CD14-positive monocyte (primary cell): Measurements from ENCODE around the gene ACADS. TPM values are rescaled to one million over a fixed set of nuclear protein-coding genes. Genes with fewer than 3 reads are reported as not detected.

Experiments
- DNase-seq, 3 donors: peaks; one replicate each; pipeline ENCODE4 v3.0.0-alpha.2; 2011 to 2022
- H2AFZ ChIP-seq: 2 replicates; pipeline ENCODE4 v1.6.0; 2012; ENCODE audit warnings: mild to moderate bottlenecking, low read depth, low read length, inconsistent platforms; ENCODE audit not compliant: insufficient read depth, poor library complexity, severe bottlenecking
- H3K27ac ChIP-seq, 2 donors: 1 replicate in 1 of 2; 2 replicates in 1 of 2; pipeline ENCODE4 v1.5.1; 2012 to 2013; ENCODE audit warnings: low read length in 2 of 2, control low read depth in 1 of 2, inconsistent platforms in 1 of 2, low read depth in 1 of 2, mild to moderate bottlenecking in 1 of 2
- H3K27me3 ChIP-seq, 2 donors: one replicate each; pipeline versions ENCODE4 v1.6.0 to v1.6.1; 2011 to 2013; ENCODE audit warnings: low read length in 2 of 2; ENCODE audit not compliant: control insufficient read depth in 2 of 2, insufficient read depth in 2 of 2
- H3K36me3 ChIP-seq, 2 donors: replicated peaks in 1 of 2; 1 replicate in 1 of 2; 2 replicates in 1 of 2; pipeline versions ENCODE4 v1.5.1 to v1.6.1; 2012 to 2013; ENCODE audit warnings: low read length in 2 of 2, control low read depth in 1 of 2, inconsistent platforms in 1 of 2, mild to moderate bottlenecking in 1 of 2; ENCODE audit not compliant: insufficient read depth in 2 of 2, control insufficient read depth in 1 of 2
- H3K4me1 ChIP-seq, 2 donors: 1 replicate in 1 of 2; 2 replicates in 1 of 2; pipeline versions ENCODE4 v1.5.1 to v1.6.1; 2012 to 2013; ENCODE audit warnings: low read length in 2 of 2, control low read depth in 1 of 2, inconsistent platforms in 1 of 2, mild to moderate bottlenecking in 1 of 2, moderate library complexity in 1 of 2; ENCODE audit not compliant: insufficient read depth in 2 of 2, control insufficient read depth in 1 of 2
- H3K4me2 ChIP-seq: replicated peaks from 2 replicates; pipeline ENCODE3; 2012; ENCODE audit warnings: low read length, moderate library complexity, mild to moderate bottlenecking; ENCODE audit not compliant: poor library complexity, severe bottlenecking; ENCODE audit errors: extremely low read depth
- H3K4me3 ChIP-seq, 3 experiments: fragments of 200-600 bp in 1 of 3; sonication (generic) in 1 of 3; replicated peaks in 1 of 3; 1 replicate in 2 of 3; 2 replicates in 1 of 3; pipeline ENCODE4 v1.5.1; 2011 to 2013; ENCODE audit warnings: low read length in 3 of 3, mild to moderate bottlenecking in 3 of 3, control low read depth in 2 of 3, low read depth in 2 of 3, inconsistent platforms in 1 of 3, moderate library complexity in 1 of 3
- H3K79me2 ChIP-seq: 2 replicates; pipeline ENCODE4 v1.6.0; 2012; ENCODE audit warnings: mild to moderate bottlenecking, control low read depth, inconsistent platforms, low read length, moderate library complexity; ENCODE audit not compliant: insufficient read depth
- H3K9ac ChIP-seq: 2 replicates; pipeline ENCODE4 v1.6.0; 2017; ENCODE audit warnings: low read length, mild to moderate bottlenecking; ENCODE audit not compliant: insufficient read depth, poor library complexity, severe bottlenecking
- H3K9me3 ChIP-seq, 2 donors: replicated peaks in 1 of 2; 1 replicate in 1 of 2; 2 replicates in 1 of 2; pipeline versions ENCODE4 v1.5.1 to v1.6.1; 2012 to 2013; ENCODE audit warnings: low read length in 2 of 2, control low read depth in 1 of 2; ENCODE audit not compliant: control insufficient read depth in 1 of 2, insufficient read depth in 1 of 2
- H4K20me1 ChIP-seq: 2 replicates; pipeline ENCODE4 v1.6.0; 2012; ENCODE audit warnings: mild to moderate bottlenecking, low read length, control low read depth, moderate library complexity; ENCODE audit not compliant: insufficient read depth
- H3K27ac Mint-ChIP-seq, 7 donors: one replicate each; pipeline ENCODE4 v1.8.0; 2020; ENCODE audit warnings: mild to moderate bottlenecking in 7 of 7, mixed read lengths in 7 of 7, moderate library complexity in 6 of 7, inconsistent platforms in 2 of 7
- H3K27me3 Mint-ChIP-seq, 3 donors: one replicate each; pipeline ENCODE4 v1.8.0; 2021 to 2022; ENCODE audit warnings: low read depth in 3 of 3, mild to moderate bottlenecking in 3 of 3, mixed read lengths in 3 of 3, moderate library complexity in 3 of 3, inconsistent platforms in 1 of 3
- H3K36me3 Mint-ChIP-seq, 2 donors: one replicate each; pipeline ENCODE4 v1.8.0; 2020; ENCODE audit warnings: mixed read lengths in 2 of 2, inconsistent platforms in 1 of 2, mild to moderate bottlenecking in 1 of 2
- H3K4me1 Mint-ChIP-seq: one replicate; pipeline ENCODE4 v1.8.0; 2020; ENCODE audit warnings: mild to moderate bottlenecking, mixed read lengths
- H3K4me3 Mint-ChIP-seq, 2 donors: one replicate each; pipeline ENCODE4 v1.8.0; 2020; ENCODE audit warnings: mild to moderate bottlenecking in 2 of 2, mixed read lengths in 2 of 2, moderate library complexity in 1 of 2
- H3K9me3 Mint-ChIP-seq, 7 donors: one replicate each; pipeline ENCODE4 v1.8.0; 2020 to 2022; ENCODE audit warnings: mixed read lengths in 7 of 7, mild to moderate bottlenecking in 6 of 7, moderate library complexity in 6 of 7, inconsistent platforms in 2 of 7
- WGBS: methylation state at CpG from one replicate; pipeline ENCODE4 v1.1.5; 2013; ENCODE audit warnings: missing lambda C conversion rate; ENCODE audit not compliant: insufficient coverage; 5-methylcytosine and 5-hydroxymethylcytosine counted together
- intact Hi-C, 2 donors: fragments of 100-400 bp; cut with micrococcal nuclease; formaldehyde crosslinking; loops; one replicate each; pipeline versions ENCODE4 v1.15.0 to v1.15.1; 2023
- polyA plus RNA-seq, 3 donors: library from polyadenylated mRNA; depleted of rRNA in 1 of 3; unstranded in 2 of 3; stranded (reverse) in 1 of 3; fragments of 300-500 nt in 2 of 3; fragments of >200 nt in 1 of 3; fragmentation: Illumina TruSeq in 2 of 3; gene quantifications; 1 replicate in 2 of 3; 2 replicates in 1 of 3; pipeline ENCODE4 v1.2.3, GENCODE V29; 2012 to 2021
- TF ChIP-seq, protein P1 (sequence below): fragments of 200-600 bp; IDR thresholded peaks from one replicate; pipeline ENCODE4 v1.8.0; 2022; ENCODE audit warnings: antibody characterized with exemption, mild to moderate bottlenecking

The ACADS gene
- polyA plus RNA-seq, 3 donors, result 9.2 to 25.1 (median 18.2) TPM

DNA sequence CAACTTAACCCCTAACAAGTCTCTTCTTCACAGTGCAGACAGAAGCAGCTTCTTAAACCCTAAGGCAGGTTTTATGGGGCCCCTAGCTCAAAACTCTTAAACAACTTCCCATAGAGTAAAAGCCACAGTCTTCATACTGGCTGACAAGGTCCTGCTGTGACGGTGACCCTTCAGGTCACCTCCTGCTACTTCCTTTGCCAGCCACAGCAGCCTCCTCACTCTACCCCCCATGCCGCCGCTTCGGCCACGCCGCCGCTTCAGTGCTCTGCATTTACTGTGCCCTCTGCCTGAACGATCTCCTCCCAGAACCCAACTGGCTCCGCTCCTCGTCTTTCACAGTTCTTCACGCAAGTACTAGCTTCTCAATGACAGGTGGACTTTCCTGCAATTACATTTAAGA is 45.5 kb downstream of the ACADS start:
- peak overlapping the region in 1 of 7 donors; percentile 48 for H3K27ac Mint-ChIP-seq
- Histone ChIP-seq H3K4me1 (no peaks in the 10 kb centered on the region), H3K79me2 (peaks cover 6% of the 10 kb centered on the region), H3K4me2 (no peak overlapping the region), H3K27ac (no peak overlapping the region), H3K9ac (no peak overlapping the region), H4K20me1 (peaks cover 34% of the 10 kb centered on the region), H3K36me3 (peaks cover 58 to 95% of the 10 kb centered on the region in 2 donors), H2AFZ (no peak overlapping the region), H3K4me3 (no peak overlapping the region), H3K9me3 (no peaks in the 10 kb centered on the region), H3K27me3 (no peaks in the 10 kb centered on the region)
- TF ChIP-seq, protein P1, sequence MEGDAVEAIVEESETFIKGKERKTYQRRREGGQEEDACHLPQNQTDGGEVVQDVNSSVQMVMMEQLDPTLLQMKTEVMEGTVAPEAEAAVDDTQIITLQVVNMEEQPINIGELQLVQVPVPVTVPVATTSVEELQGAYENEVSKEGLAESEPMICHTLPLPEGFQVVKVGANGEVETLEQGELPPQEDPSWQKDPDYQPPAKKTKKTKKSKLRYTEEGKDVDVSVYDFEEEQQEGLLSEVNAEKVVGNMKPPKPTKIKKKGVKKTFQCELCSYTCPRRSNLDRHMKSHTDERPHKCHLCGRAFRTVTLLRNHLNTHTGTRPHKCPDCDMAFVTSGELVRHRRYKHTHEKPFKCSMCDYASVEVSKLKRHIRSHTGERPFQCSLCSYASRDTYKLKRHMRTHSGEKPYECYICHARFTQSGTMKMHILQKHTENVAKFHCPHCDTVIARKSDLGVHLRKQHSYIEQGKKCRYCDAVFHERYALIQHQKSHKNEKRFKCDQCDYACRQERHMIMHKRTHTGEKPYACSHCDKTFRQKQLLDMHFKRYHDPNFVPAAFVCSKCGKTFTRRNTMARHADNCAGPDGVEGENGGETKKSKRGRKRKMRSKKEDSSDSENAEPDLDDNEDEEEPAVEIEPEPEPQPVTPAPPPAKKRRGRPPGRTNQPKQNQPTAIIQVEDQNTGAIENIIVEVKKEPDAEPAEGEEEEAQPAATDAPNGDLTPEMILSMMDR, result no peak
- peaks cover 2% of the 10 kb centered on the region for H3K4me1 Mint-ChIP-seq
- intact Hi-C loops, result no loop called here
- DNase-seq, result no peak
- H3K36me3 Mint-ChIP-seq, result peaks cover 78 to 90% of the 10 kb centered on the region in 2 donors
- H3K27me3 Mint-ChIP-seq, result peaks cover 0 to 3% (median 0%) of the 10 kb centered on the region in 3 donors
- 89% methylated on average over 11 of the region's 11 CpGs for WGBS
- no peaks in the 10 kb centered on the region for H3K9me3 Mint-ChIP-seq
- no peak overlapping the region for H3K4me3 Mint-ChIP-seq

DNA sequence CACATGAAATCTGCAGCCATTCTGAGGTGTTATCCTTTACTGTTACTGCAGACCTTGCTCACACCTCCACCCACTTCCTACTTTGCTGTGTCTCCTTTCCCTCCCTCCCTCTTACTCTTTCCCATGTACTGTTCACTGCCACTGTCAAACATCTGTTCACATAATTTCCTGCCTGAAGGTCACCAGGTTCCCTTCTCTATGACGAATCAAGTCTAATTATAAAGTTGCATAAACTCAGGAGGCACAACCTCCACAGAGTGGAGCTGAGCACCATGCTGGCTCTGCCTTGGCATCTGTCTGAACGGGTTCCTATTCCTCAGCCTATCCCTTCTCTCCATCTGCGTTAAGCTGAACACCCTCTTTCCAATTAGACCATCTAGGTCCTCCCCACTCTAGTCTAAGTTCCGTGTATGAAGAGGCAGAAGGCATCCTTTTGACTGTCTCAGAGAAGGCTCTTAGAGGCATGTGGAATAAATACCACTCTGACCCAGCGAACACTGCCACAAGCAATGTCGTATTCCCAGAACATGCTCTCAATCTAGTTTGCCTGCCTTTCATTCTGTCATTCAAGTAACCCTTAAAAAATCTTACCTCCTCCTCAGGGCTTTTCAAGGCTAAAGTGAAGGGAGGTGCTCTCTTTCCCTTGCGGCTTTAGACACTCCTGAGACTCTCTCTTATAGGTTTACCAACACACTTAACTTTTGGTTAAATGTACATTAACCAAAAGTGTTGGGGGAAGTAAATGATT is 48.7 kb downstream of the ACADS start:
- Mint-ChIP-seq H3K9me3 (no peaks in the 10 kb centered on the region), H3K27me3 (peaks cover 0 to 3% (median 0%) of the 10 kb centered on the region in 3 donors), H3K4me1 (peaks cover 2% of the 10 kb centered on the region), H3K36me3 (peaks cover 64 to 78% of the 10 kb centered on the region in 2 donors), H3K4me3 (no peak overlapping the region), H3K27ac (peak overlapping the region in 3 of 7 donors; percentile 16 to 58 (median 31))
- Histone ChIP-seq H3K79me2 (peaks cover 6% of the 10 kb centered on the region), H3K9ac (no peak overlapping the region), H3K4me3 (no peak overlapping the region), H3K9me3 (no peaks in the 10 kb centered on the region), H3K4me2 (no peak overlapping the region), H3K4me1 (no peaks in the 10 kb centered on the region), H3K27me3 (no peaks in the 10 kb centered on the region), H2AFZ (no peak overlapping the region), H3K36me3 (peaks cover 35 to 94% of the 10 kb centered on the region in 2 donors), H4K20me1 (peaks cover 38% of the 10 kb centered on the region), H3K27ac (no peak overlapping the region)
- no peak for DNase-seq
- WGBS, result 48% methylated on average over 4 of the region's 7 CpGs
- intact Hi-C loops, result no loop called here
- TF ChIP-seq, protein P1, result no peak
